Neural progenitor cell (in vitro differentiated cells): ENCODE results near the gene DENND4A. TPM values are rescaled to one million over a fixed set of nuclear protein-coding genes. Genes with fewer than 3 reads are reported as not detected.
"Not testable (repeated sequence)": the region's sequence is repeated elsewhere in the genome, so short reads cannot be mapped to it uniquely, and the experiment has no call there.

Experiments
- DNase-seq: peaks from one replicate; pipeline ENCODE4 v3.0.0-alpha.2; 2016; ENCODE audit warnings: low spot score
- H2AFZ ChIP-seq: fragments of 200-600 bp; sonication (generic); replicated peaks from 2 replicates; pipeline ENCODE4 v1.6.1; 2016; ENCODE audit warnings: antibody characterized with exemption
- H3F3A ChIP-seq: fragments of 200-600 bp; sonication (generic); 2 replicates; pipeline ENCODE4 v1.6.1; 2016; ENCODE audit warnings: antibody characterized with exemption, low read depth
- H3K27ac ChIP-seq: fragments of 200-600 bp; sonication (generic); 2 replicates; pipeline ENCODE4 v1.5.1; 2016; ENCODE audit warnings: mild to moderate bottlenecking
- H3K27me3 ChIP-seq: fragments of 200-600 bp; sonication (generic); 2 replicates; pipeline ENCODE4 v1.6.1; 2016; ENCODE audit warnings: mild to moderate bottlenecking, moderate library complexity
- H3K36me3 ChIP-seq: fragments of 200-600 bp; sonication (generic); 2 replicates; pipeline ENCODE4 v1.5.1; 2016
- H3K4me1 ChIP-seq: fragments of 200-600 bp; sonication (generic); 2 replicates; pipeline ENCODE4 v1.6.1; 2016; ENCODE audit warnings: mixed run types
- H3K4me2 ChIP-seq: fragments of 200-600 bp; sonication (generic); 2 replicates; pipeline ENCODE4 v1.6.1; 2016
- H3K4me3 ChIP-seq: fragments of 200-600 bp; sonication (generic); 2 replicates; pipeline ENCODE4 v1.5.1; 2016
- H3K79me2 ChIP-seq: fragments of 200-600 bp; sonication (generic); 2 replicates; pipeline ENCODE4 v1.6.1; 2016; ENCODE audit warnings: low read depth
- H3K9ac ChIP-seq: fragments of 200-600 bp; sonication (generic); 2 replicates; pipeline ENCODE4 v1.6.1; 2016
- H3K9me3 ChIP-seq: fragments of 200-600 bp; sonication (generic); 2 replicates; pipeline ENCODE4 v1.5.1; 2016; ENCODE audit warnings: low read depth
- H4K20me1 ChIP-seq: fragments of 200-600 bp; sonication (generic); 2 replicates; pipeline ENCODE4 v1.6.1; 2016; ENCODE audit warnings: low read depth
- H3K27ac Mint-ChIP-seq: 3 replicates; pipeline ENCODE4 v1.8.0; 2021; ENCODE audit warnings: mixed read lengths
- H3K27me3 Mint-ChIP-seq: 2 replicates; pipeline ENCODE4 v1.8.0; 2022; ENCODE audit warnings: low read depth, mild to moderate bottlenecking, inconsistent platforms, moderate library complexity, mixed read lengths; ENCODE audit not compliant: insufficient read depth
- H3K36me3 Mint-ChIP-seq: 3 replicates; pipeline ENCODE4 v1.8.0; 2021; ENCODE audit warnings: mixed read lengths
- H3K4me1 Mint-ChIP-seq: 3 replicates; pipeline ENCODE4 v1.8.0; 2021; ENCODE audit warnings: mixed read lengths
- H3K4me3 Mint-ChIP-seq: 3 replicates; pipeline ENCODE4 v1.8.0; 2021; ENCODE audit warnings: mild to moderate bottlenecking, moderate library complexity, mixed read lengths
- H3K9me3 Mint-ChIP-seq: 3 replicates; pipeline ENCODE4 v1.8.0; 2020; ENCODE audit warnings: mixed read lengths
- CTCF ChIP-seq: fragments of 200-600 bp; sonication (generic); IDR thresholded peaks from 2 replicates; pipeline ENCODE4 v1.5.1; 2017; ENCODE audit warnings: antibody characterized with exemption, mild to moderate bottlenecking
- EZH2 ChIP-seq: fragments of 200-600 bp; sonication (generic); IDR thresholded peaks from 2 replicates; pipeline ENCODE4 v1.6.1; 2017; ENCODE audit warnings: antibody characterized with exemption, mild to moderate bottlenecking, moderate library complexity
- EZH2phosphoT487 ChIP-seq: fragments of 200-600 bp; sonication (generic); IDR thresholded peaks from 2 replicates; pipeline ENCODE4 v1.6.1; 2017; ENCODE audit warnings: antibody characterized with exemption
- total RNA-seq: library from RNA; depleted of rRNA; stranded (reverse); fragments of >200 nt; gene quantifications from 2 replicates; pipeline ENCODE4 v1.2.3, GENCODE V29; 2015; ENCODE audit warnings: low replicate concordance

Gene DENND4A
- total RNA-seq, 1 donor from 2014 or later: 4.8 TPM

- no peaks in the 10 kb centered on the region for H3F3A ChIP-seq
- TF ChIP-seq EZH2 (no peak), CTCF (no peak), EZH2phosphoT487 (no peak)
- no peak overlapping the region for H2AFZ ChIP-seq
- H3K27me3 ChIP-seq: no peaks in the 10 kb centered on the region
- Mint-ChIP-seq H3K4me3 (no peak overlapping the region), H3K27me3 (no peaks in the 10 kb centered on the region), H3K9me3 (no peaks in the 10 kb centered on the region), H3K27ac (no peak overlapping the region), H3K4me1 (no peaks in the 10 kb centered on the region), H3K36me3 (no peaks in the 10 kb centered on the region)
- no peaks in the 10 kb centered on the region for H3K79me2 ChIP-seq
- no peak overlapping the region for H3K9ac ChIP-seq
- no peaks in the 10 kb centered on the region for H3K9me3 ChIP-seq
- no peak for DNase-seq
- H3K4me1 ChIP-seq: no peaks in the 10 kb centered on the region
- no peak overlapping the region for H3K4me3 ChIP-seq
- H3K27ac ChIP-seq: no peak overlapping the region
- no peaks in the 10 kb centered on the region for H4K20me1 ChIP-seq
- no peak overlapping the region for H3K4me2 ChIP-seq
- no peaks in the 10 kb centered on the region for H3K36me3 ChIP-seq
Measured at GRCh38 chr15:65740148-65740547, 51.9 kb downstream of the DENND4A start.

DNA sequence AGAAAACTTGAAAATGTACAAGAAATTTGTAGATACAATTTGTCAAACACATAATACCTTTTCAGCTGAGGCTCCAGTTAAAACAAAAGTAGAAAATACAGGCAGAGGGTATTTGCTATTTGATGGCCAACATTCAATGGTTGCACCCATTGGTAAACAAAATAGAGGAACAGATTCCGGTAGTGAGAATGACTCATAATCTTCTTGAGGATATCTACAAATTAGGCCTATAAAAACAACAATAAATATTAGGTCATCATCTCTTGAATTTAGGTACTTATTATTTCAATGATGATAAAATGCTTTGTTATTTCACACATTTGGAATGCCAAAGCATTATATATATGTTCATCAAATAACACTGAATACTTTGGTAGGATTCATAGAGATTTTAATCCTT is 53.4 kb downstream of the DENND4A start:
- Histone ChIP-seq H3K36me3 (no peaks in the 10 kb centered on the region), H3K27me3 (no peaks in the 10 kb centered on the region), H3K4me2 (no peak overlapping the region), H2AFZ (no peak overlapping the region), H3K79me2 (no peaks in the 10 kb centered on the region), H3F3A (no peaks in the 10 kb centered on the region), H3K9ac (no peak overlapping the region), H3K9me3 (no peaks in the 10 kb centered on the region), H4K20me1 (no peaks in the 10 kb centered on the region), H3K27ac (no peak overlapping the region), H3K4me1 (no peaks in the 10 kb centered on the region), H3K4me3 (no peak overlapping the region)
- no peaks in the 10 kb centered on the region for H3K4me1 Mint-ChIP-seq
- no peak overlapping the region for H3K27ac Mint-ChIP-seq
- DNase-seq: no peak
- H3K27me3 Mint-ChIP-seq: no peaks in the 10 kb centered on the region
- H3K9me3 Mint-ChIP-seq: no peaks in the 10 kb centered on the region
- H3K36me3 Mint-ChIP-seq: no peaks in the 10 kb centered on the region
- H3K4me3 Mint-ChIP-seq: no peak overlapping the region
- TF ChIP-seq EZH2 (no peak), EZH2phosphoT487 (no peak), CTCF (no peak)

- H3K9ac ChIP-seq, H3K4me3 ChIP-seq, H3K4me2 ChIP-seq, H3K27ac Mint-ChIP-seq, H3K27ac ChIP-seq, H3K4me3 Mint-ChIP-seq, H3K4me1 ChIP-seq, H3K36me3 ChIP-seq, H4K20me1 ChIP-seq, DNase-seq, H3K79me2 ChIP-seq, H3K9me3 ChIP-seq, H3K4me1 Mint-ChIP-seq, H3K27me3 ChIP-seq, H3K9me3 Mint-ChIP-seq, H3F3A ChIP-seq, H3K36me3 Mint-ChIP-seq, H3K27me3 Mint-ChIP-seq: not testable (repeated sequence)
- H2AFZ ChIP-seq: peak overlapping the region; percentile 42
Measured at GRCh38 chr15:65733599-65733998, 58.5 kb downstream of the DENND4A start.

DNA sequence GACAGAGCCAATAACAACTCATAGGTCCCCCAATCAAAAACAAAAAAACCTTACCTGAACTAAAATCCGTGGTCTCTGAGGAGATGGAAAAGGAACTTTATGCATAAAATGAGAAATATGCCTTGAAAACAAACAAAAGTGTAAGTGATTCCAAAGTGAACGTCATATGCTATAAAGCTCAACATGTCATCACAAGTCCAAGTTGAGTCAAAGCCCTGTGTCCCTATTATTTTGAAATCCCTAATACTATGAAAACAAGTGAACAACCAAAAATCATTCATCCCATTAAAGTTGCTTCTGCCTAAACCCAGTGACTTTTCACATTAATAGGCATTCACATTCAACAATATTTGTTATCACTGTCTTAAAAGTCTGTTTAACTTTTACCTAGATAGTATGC is 59.4 kb downstream of the DENND4A start:
- Histone ChIP-seq H3K9ac (no peak overlapping the region), H4K20me1 (no peaks in the 10 kb centered on the region), H3K4me3 (no peak overlapping the region), H3K36me3 (no peaks in the 10 kb centered on the region), H3K27me3 (no peaks in the 10 kb centered on the region), H3K79me2 (no peaks in the 10 kb centered on the region), H3F3A (no peaks in the 10 kb centered on the region), H3K4me1 (no peaks in the 10 kb centered on the region), H3K4me2 (no peak overlapping the region), H2AFZ (no peak overlapping the region), H3K9me3 (no peaks in the 10 kb centered on the region), H3K27ac (no peak overlapping the region)
- Mint-ChIP-seq H3K27ac (no peak overlapping the region), H3K9me3 (no peaks in the 10 kb centered on the region), H3K36me3 (peaks cover 2% of the 10 kb centered on the region), H3K27me3 (no peaks in the 10 kb centered on the region), H3K4me3 (no peak overlapping the region), H3K4me1 (no peaks in the 10 kb centered on the region)
- no peak for TF ChIP-seq CTCF
- no peak for TF ChIP-seq EZH2
- TF ChIP-seq EZH2phosphoT487: no peak
- DNase-seq: no peak
